Measurements from ENCODE around the gene SIGLEC9. TPM values are rescaled to one million over a fixed set of nuclear protein-coding genes. Genes with fewer than 3 reads are reported as not detected.

SIGLEC9 gene
- total RNA-seq, 1 donor from 2014 or later = 0.85 TPM

GRCh38 chr19:51097166-51097738 lies 27.5 kb upstream of the SIGLEC9 start:
- no peaks in the 10 kb centered on the region for H3K4me1 ChIP-seq
- H3K36me3 ChIP-seq = peaks cover 7 to 20% of the 10 kb centered on the region in 2 donors
- TF ChIP-seq CTCF (IDR thresholded peaks at IDR 0.05) = peak in 2 of 3 experiments; percentile 58 to 60
- DNase-seq (ENCODE audit: low spot score in 2 of 2) = no peak
- intact Hi-C loops (cut with DNase I) = no loop called here
- no peak overlapping the region for H3K4me3 ChIP-seq
- H3K9me3 ChIP-seq = no peaks in the 10 kb centered on the region
- H3K27ac ChIP-seq = no peak overlapping the region
- H3K27me3 ChIP-seq = no peaks in the 10 kb centered on the region

GRCh38 chr19:51097796-51098195 lies 26.9 kb upstream of the SIGLEC9 start:
- DNase-seq (ENCODE audit: low spot score in 2 of 2) = no peak

GRCh38 chr19:51098365-51099046 lies 26.2 kb upstream of the SIGLEC9 start:
- TF ChIP-seq CTCF (IDR thresholded peaks at IDR 0.05) = no peak
- Histone ChIP-seq H3K4me3 (peak overlapping the region in 1 of 2 donors; percentile 35), H3K36me3 (peaks cover 13 to 32% of the 10 kb centered on the region in 2 donors), H3K27ac (no peak overlapping the region), H3K27me3 (no peaks in the 10 kb centered on the region), H3K9me3 (no peaks in the 10 kb centered on the region), H3K4me1 (no peaks in the 10 kb centered on the region)
- intact Hi-C loops (cut with DNase I) = no loop called here
- DNase-seq (ENCODE audit: low spot score in 2 of 2) = no peak

More at GRCh38 chr19:51097796-51098195, 26.9 kb upstream of the SIGLEC9 start:
- no peaks in the 10 kb centered on the region for H3K4me1 ChIP-seq
- no peak for TF ChIP-seq CTCF (IDR thresholded peaks at IDR 0.05)
- H3K4me3 ChIP-seq = no peak overlapping the region
- H3K9me3 ChIP-seq = no peaks in the 10 kb centered on the region
- no peaks in the 10 kb centered on the region for H3K27me3 ChIP-seq
- intact Hi-C loops (cut with DNase I) = no loop called here
- H3K36me3 ChIP-seq = peaks cover 10 to 25% of the 10 kb centered on the region in 2 donors
- H3K27ac ChIP-seq = no peak overlapping the region

- H3K4me3 ChIP-seq = peak overlapping the region in 1 of 2 donors; percentile 35
- DNase-seq (ENCODE audit: low spot score in 2 of 2) = no peak
- TF ChIP-seq CTCF (IDR thresholded peaks at IDR 0.05) = no peak
- no peak overlapping the region for H3K27ac ChIP-seq
- intact Hi-C loops (cut with DNase I) = no loop called here
- no peaks in the 10 kb centered on the region for H3K4me1 ChIP-seq
- H3K9me3 ChIP-seq = no peaks in the 10 kb centered on the region
- peaks cover 17 to 37% of the 10 kb centered on the region in 2 donors for H3K36me3 ChIP-seq
- no peaks in the 10 kb centered on the region for H3K27me3 ChIP-seq
Observed at GRCh38 chr19:51099047-51099382, 25.7 kb upstream of the SIGLEC9 start.

GRCh38 chr19:51100601-51101000 lies 24.1 kb upstream of the SIGLEC9 start:
- intact Hi-C loops (cut with DNase I) = loop anchor here (10.0 kb wide), 2 partner anchors 264 to 604 kb away; partner anchors contain the start of genes CLDND2 and ETFB
- Histone ChIP-seq H3K27me3 (no peaks in the 10 kb centered on the region), H3K9me3 (no peaks in the 10 kb centered on the region), H3K36me3 (peaks cover 18 to 42% of the 10 kb centered on the region in 2 donors), H3K4me3 (no peak overlapping the region), H3K4me1 (no peaks in the 10 kb centered on the region), H3K27ac (no peak overlapping the region)
- TF ChIP-seq CTCF (IDR thresholded peaks at IDR 0.05) = no peak
- DNase-seq (ENCODE audit: low spot score in 2 of 2) = no peak

Data from ascending aorta (tissue), 2 donors.